IMR-90 (cell line): ENCODE results near the gene NXF2. TPM values are rescaled to one million over a fixed set of nuclear protein-coding genes. Genes with fewer than 3 reads are reported as not detected.
"Not testable (repeated sequence)": the region's sequence is repeated elsewhere in the genome, so short reads cannot be mapped to it uniquely, and the experiment has no call there.

ENCODE experiments used
- ATAC-seq: fragments of 200-7000 bp; cut with Tn5 transposase; 2 replicates; pipeline ENCODE4 v1.9.1; 2020; ENCODE audit warnings: low read depth, mild to moderate bottlenecking, moderate library complexity
- BruUV-seq: library from RNA; stranded (reverse); fragments of 400-500 nt; replicated peaks from 2 replicates; lab custom pipeline; 2021; lab: Mats Ljungman, UMichigan
- CTCF ChIA-PET: fragments of 300-600 bp; formaldehyde crosslinking; extraction: SDS; loops from one replicate; lab custom pipeline; 2021; ENCODE audit warnings: antibody characterized with exemption; lab: Yijun Ruan, JAX
- POLR2A ChIA-PET: fragments of 300-600 bp; sonication (Branson Sonifier 250); formaldehyde crosslinking; loops from one replicate; lab custom pipeline; 2022; ENCODE audit warnings: antibody characterized with exemption; ENCODE audit not compliant: unreplicated experiment; lab: Charles Lee
- DNase-seq: peaks from one replicate; pipeline ENCODE4 v3.0.0; 2013
- H2AFZ ChIP-seq: replicated peaks from 2 replicates; pipeline ENCODE3; 2013; ENCODE audit warnings: low read length, mild to moderate bottlenecking; ENCODE audit not compliant: poor library complexity
- H2AK5ac ChIP-seq: 2 replicates; pipeline ENCODE4 v1.6.1; 2013; ENCODE audit warnings: low read depth, low read length, inconsistent platforms
- H2AK9ac ChIP-seq: replicated peaks from 2 replicates; pipeline ENCODE3; 2013; ENCODE audit warnings: mild to moderate bottlenecking, low read depth, low read length, moderate library complexity; ENCODE audit not compliant: poor library complexity
- H2BK120ac ChIP-seq: 2 replicates; pipeline ENCODE4 v1.6.1; 2013; ENCODE audit warnings: low read depth, low read length, inconsistent platforms
- H2BK15ac ChIP-seq: 3 replicates; pipeline ENCODE4 v1.6.1; 2013; ENCODE audit warnings: low read depth, low read length, inconsistent platforms
- H2BK20ac ChIP-seq: 2 replicates; pipeline ENCODE4 v1.6.1; 2013; ENCODE audit warnings: low read depth, mild to moderate bottlenecking, inconsistent platforms, low read length, moderate library complexity
- H2BK5ac ChIP-seq: 2 replicates; pipeline ENCODE4 v1.6.1; 2013; ENCODE audit warnings: mild to moderate bottlenecking, low read depth, low read length, inconsistent platforms; ENCODE audit not compliant: poor library complexity, severe bottlenecking
- H3K14ac ChIP-seq: replicated peaks from 2 replicates; pipeline ENCODE4 v1.6.1; 2013; ENCODE audit warnings: low read depth, low read length, inconsistent platforms
- H3K18ac ChIP-seq: 2 replicates; pipeline ENCODE4 v1.6.1; 2013; ENCODE audit warnings: low read depth, low read length, control low read depth
- H3K23ac ChIP-seq: 2 replicates; pipeline ENCODE4 v1.6.1; 2013; ENCODE audit warnings: low read depth, low read length, inconsistent platforms
- H3K27ac ChIP-seq: 2 replicates; pipeline ENCODE4 v1.5.1; 2013; ENCODE audit warnings: mild to moderate bottlenecking, control low read depth, low read length; ENCODE audit not compliant: insufficient read depth
- H3K27me3 ChIP-seq: 2 replicates; pipeline ENCODE4 v1.6.1; 2013; ENCODE audit warnings: low read length; ENCODE audit not compliant: control insufficient read depth, insufficient read depth
- H3K36me3 ChIP-seq: 2 replicates; pipeline ENCODE4 v1.6.1; 2013; ENCODE audit warnings: low read length, mixed read lengths; ENCODE audit not compliant: control insufficient read depth, insufficient read depth
- H3K4ac ChIP-seq: 2 replicates; pipeline ENCODE4 v1.6.1; 2013; ENCODE audit warnings: low read depth, low read length, inconsistent platforms
- H3K4me1 ChIP-seq: 2 replicates; pipeline ENCODE4 v1.6.1; 2013; ENCODE audit warnings: low read length, mixed read lengths; ENCODE audit not compliant: control insufficient read depth, insufficient read depth
- H3K4me2 ChIP-seq: 2 replicates; pipeline ENCODE4 v1.6.1; 2013; ENCODE audit warnings: low read depth, mild to moderate bottlenecking, control low read depth, low read length, moderate library complexity
- H3K4me3 ChIP-seq: 2 replicates; pipeline ENCODE4 v1.5.1; 2013; ENCODE audit warnings: low read depth, mild to moderate bottlenecking, control low read depth, low read length, moderate library complexity; ENCODE audit not compliant: insufficient read depth
- H3K56ac ChIP-seq: 2 replicates; pipeline ENCODE4 v1.6.1; 2013; ENCODE audit warnings: low read length, inconsistent platforms; ENCODE audit not compliant: insufficient read depth; ENCODE audit errors: extremely low read depth
- H3K79me1 ChIP-seq, 2 experiments: 2 replicates each; pipeline ENCODE4 v1.6.1; 2013; ENCODE audit warnings: low read length in 2 of 2, inconsistent platforms in 1 of 2, low read depth in 1 of 2
- H3K9ac ChIP-seq: 2 replicates; pipeline ENCODE4 v1.6.1; 2013; ENCODE audit warnings: low read depth, low read length, control low read depth
- H3K9me1 ChIP-seq: 2 replicates; pipeline ENCODE4 v1.6.1; 2013; ENCODE audit warnings: low read length, inconsistent platforms; ENCODE audit not compliant: insufficient read depth
- H3K9me3 ChIP-seq: 2 replicates; pipeline ENCODE4 v1.6.1; 2013; ENCODE audit warnings: low read length; ENCODE audit not compliant: control insufficient read depth, insufficient read depth
- H4K20me1 ChIP-seq: 2 replicates; pipeline ENCODE4 v1.6.1; 2013; ENCODE audit warnings: low read length, inconsistent platforms; ENCODE audit not compliant: insufficient read depth
- H4K5ac ChIP-seq: 2 replicates; pipeline ENCODE4 v1.6.1; 2013; ENCODE audit warnings: mild to moderate bottlenecking, low read depth, low read length, control low read depth
- H4K8ac ChIP-seq, 2 experiments: 2 replicates each; pipeline ENCODE4 v1.6.1; 2013; ENCODE audit warnings: low read depth in 2 of 2, low read length in 2 of 2, control low read depth in 1 of 2, inconsistent platforms in 1 of 2
- H4K91ac ChIP-seq: 2 replicates; pipeline ENCODE4 v1.6.1; 2013; ENCODE audit warnings: low read depth, low read length, inconsistent platforms; ENCODE audit not compliant: insufficient read depth
- WGBS, 2 experiments: methylation state at CpG; one replicate each; pipeline versions ENCODE4 v1.1.5 to v1.1.7; 2013; ENCODE audit warnings: missing lambda C conversion rate in 2 of 2; ENCODE audit not compliant: insufficient read length in 1 of 2; ENCODE audit errors: extremely low coverage in 2 of 2; 5-methylcytosine and 5-hydroxymethylcytosine counted together
- dilution Hi-C: fragments of 300-500 bp; cut with HindIII; formaldehyde crosslinking; loops from one replicate; pipeline ENCODE4 v1.14.3; 2018; ENCODE audit warnings: low sequenced_read_pairs; ENCODE audit not compliant: unreplicated experiment
- in situ Hi-C: fragments of 300-500 bp; cut with MboI; formaldehyde crosslinking; loops from 3 replicates; pipeline ENCODE4 v1.14.3; 2019; ENCODE audit warnings: low sequenced_read_pairs, inconsistent platforms, mixed read lengths
- intact Hi-C: fragments of 100-400 bp; cut with micrococcal nuclease; formaldehyde crosslinking; loops from 2 replicates; pipeline ENCODE4 v1.10.0; 2022
- polyA plus RNA-seq, 3 experiments: library from polyadenylated mRNA; depleted of rRNA; stranded (reverse); fragments of >200 nt; gene quantifications; 2 replicates each; pipeline ENCODE4 v1.2.3, GENCODE V29; 2012; ENCODE audit warnings: low replicate concordance in 1 of 3
- total RNA-seq: library from RNA; depleted of rRNA; stranded (reverse); fragments of >200 nt; gene quantifications from 2 replicates; pipeline ENCODE4 v1.2.3, GENCODE V29; 2012

NXF2 gene
- total and polyA plus RNA-seq, 2 of the 4 experiments (the other 2 are of a cell fraction) = not detected

GRCh38 chrX:102214986-102215385, 32.0 kb upstream of the NXF2 start, which contains the start of gene TCP11X1:
Gene TCP11X1, plus strand, starts transcription at chrX:102215301.
- POLR2A ChIA-PET, H3K27me3 ChIP-seq: not testable (repeated sequence)

GRCh38 chrX:102216497-102216896, 30.5 kb upstream of the NXF2 start:
- H4K5ac ChIP-seq, H3K4me2 ChIP-seq, H2BK15ac ChIP-seq, BruUV-seq, DNase-seq, H2BK20ac ChIP-seq, H3K9me1 ChIP-seq, POLR2A ChIA-PET, H3K56ac ChIP-seq, H4K8ac ChIP-seq, H2BK120ac ChIP-seq, H3K27me3 ChIP-seq, intact Hi-C loops, H3K4ac ChIP-seq, H2AFZ ChIP-seq, H3K27ac ChIP-seq, H2AK9ac ChIP-seq, H3K4me3 ChIP-seq, H2BK5ac ChIP-seq, dilution Hi-C loops, H3K9ac ChIP-seq, H3K23ac ChIP-seq, H2AK5ac ChIP-seq, H3K14ac ChIP-seq, H3K9me3 ChIP-seq, in situ Hi-C loops, H3K18ac ChIP-seq, H4K91ac ChIP-seq, H3K4me1 ChIP-seq, H3K36me3 ChIP-seq, H4K20me1 ChIP-seq, H3K79me1 ChIP-seq, CTCF ChIA-PET: not testable (repeated sequence)
- no CpG with 5 or more reads among the region's 3 CpGs for WGBS, 2 experiments
- ATAC-seq = peak; percentile 44; the same call in 1 of the 2 replicates

More at GRCh38 chrX:102214986-102215385, 32.0 kb upstream of the NXF2 start, which contains the start of gene TCP11X1:
- H4K5ac ChIP-seq, H2BK15ac ChIP-seq, H2AK9ac ChIP-seq, H3K4me1 ChIP-seq, H2BK20ac ChIP-seq, H2BK5ac ChIP-seq, H4K8ac ChIP-seq, H3K14ac ChIP-seq, H3K9ac ChIP-seq, H3K36me3 ChIP-seq, H4K20me1 ChIP-seq, DNase-seq, H3K9me3 ChIP-seq, H3K23ac ChIP-seq, H2BK120ac ChIP-seq, H3K79me1 ChIP-seq, H2AFZ ChIP-seq, H3K4me3 ChIP-seq, BruUV-seq, H3K27ac ChIP-seq, in situ Hi-C loops, H3K4ac ChIP-seq, H2AK5ac ChIP-seq, CTCF ChIA-PET, H3K56ac ChIP-seq, H3K4me2 ChIP-seq, H3K18ac ChIP-seq, H3K9me1 ChIP-seq, ATAC-seq, H4K91ac ChIP-seq, dilution Hi-C loops, intact Hi-C loops: not testable (repeated sequence)
- WGBS, 2 experiments = no CpG with 5 or more reads among the region's 15 CpGs
